ENCODE data around the gene PDE3A.

DNA sequence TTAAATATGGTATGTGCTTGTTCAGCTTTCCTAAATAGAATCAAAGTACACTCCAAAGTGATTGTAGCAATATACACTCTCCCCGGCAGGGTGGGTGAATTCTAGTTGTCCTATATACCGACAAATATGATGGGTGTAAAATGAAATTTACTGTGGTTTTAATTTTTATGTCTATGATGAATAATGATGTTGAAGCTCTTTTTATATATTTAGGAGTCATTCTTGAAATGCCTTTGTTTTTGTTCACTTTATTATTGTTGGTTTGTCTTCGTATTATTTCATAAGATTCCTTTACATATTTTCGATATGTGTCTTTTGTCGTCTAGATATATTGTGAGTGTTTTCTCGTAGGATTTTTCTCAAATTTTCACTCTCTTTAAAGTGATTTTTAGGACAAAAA is 105.7 kb downstream of the PDE3A start:
- TF ChIP-seq EP300 (IDR thresholded peaks at IDR 0.05; ENCODE audit: low read depth) (no peak), POLR2A (IDR thresholded peaks at IDR 0.05) (no peak), POLR2AphosphoS5 (IDR thresholded peaks at IDR 0.05) (no peak)
- TF ChIP-seq, protein P1, sequence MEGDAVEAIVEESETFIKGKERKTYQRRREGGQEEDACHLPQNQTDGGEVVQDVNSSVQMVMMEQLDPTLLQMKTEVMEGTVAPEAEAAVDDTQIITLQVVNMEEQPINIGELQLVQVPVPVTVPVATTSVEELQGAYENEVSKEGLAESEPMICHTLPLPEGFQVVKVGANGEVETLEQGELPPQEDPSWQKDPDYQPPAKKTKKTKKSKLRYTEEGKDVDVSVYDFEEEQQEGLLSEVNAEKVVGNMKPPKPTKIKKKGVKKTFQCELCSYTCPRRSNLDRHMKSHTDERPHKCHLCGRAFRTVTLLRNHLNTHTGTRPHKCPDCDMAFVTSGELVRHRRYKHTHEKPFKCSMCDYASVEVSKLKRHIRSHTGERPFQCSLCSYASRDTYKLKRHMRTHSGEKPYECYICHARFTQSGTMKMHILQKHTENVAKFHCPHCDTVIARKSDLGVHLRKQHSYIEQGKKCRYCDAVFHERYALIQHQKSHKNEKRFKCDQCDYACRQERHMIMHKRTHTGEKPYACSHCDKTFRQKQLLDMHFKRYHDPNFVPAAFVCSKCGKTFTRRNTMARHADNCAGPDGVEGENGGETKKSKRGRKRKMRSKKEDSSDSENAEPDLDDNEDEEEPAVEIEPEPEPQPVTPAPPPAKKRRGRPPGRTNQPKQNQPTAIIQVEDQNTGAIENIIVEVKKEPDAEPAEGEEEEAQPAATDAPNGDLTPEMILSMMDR (IDR thresholded peaks at IDR 0.05): no peak

All from transverse colon (tissue), 4 donors.